Suprapubic skin (tissue), 4 donors: ENCODE data around the gene NEURL1B. TPM values are rescaled to one million over a fixed set of nuclear protein-coding genes. Genes with fewer than 3 reads are reported as not detected.

Experiments used
- DNase-seq, 2 donors: peaks; one replicate each; pipeline ENCODE4 v3.0.0-alpha.2; 2019; ENCODE audit warnings: low spot score in 2 of 2
- H3K27ac ChIP-seq: fragments of 200-600 bp; sonication (generic); one replicate; pipeline ENCODE4 v1.5.1; 2019
- H3K27me3 ChIP-seq: fragments of 200-600 bp; sonication (generic); one replicate; pipeline ENCODE4 v1.5.1; 2019
- H3K36me3 ChIP-seq: fragments of 200-600 bp; sonication (generic); one replicate; pipeline ENCODE4 v1.5.1; 2019
- H3K4me1 ChIP-seq: fragments of 200-600 bp; sonication (generic); one replicate; pipeline ENCODE4 v1.5.1; 2019
- H3K4me3 ChIP-seq: fragments of 200-600 bp; sonication (generic); one replicate; pipeline ENCODE4 v1.5.1; 2019; ENCODE audit warnings: mild to moderate bottlenecking
- H3K9me3 ChIP-seq: fragments of 200-600 bp; sonication (generic); one replicate; pipeline ENCODE4 v1.5.1; 2019
- CTCF ChIP-seq, 2 donors: fragments of 200-600 bp in 1 of 2; fragments of 450-650 bp in 1 of 2; sonication (generic) in 1 of 2; IDR thresholded peaks; one replicate each; pipeline ENCODE4 v1.5.1; 2016 to 2019; ENCODE audit warnings: antibody characterized with exemption in 2 of 2, mild to moderate bottlenecking in 1 of 2, moderate library complexity in 1 of 2
- EP300 ChIP-seq: sonication (generic); formaldehyde crosslinking; IDR thresholded peaks from one replicate; pipeline ENCODE4 v1.6.1; 2017; ENCODE audit warnings: antibody characterized with exemption
- POLR2A ChIP-seq, 2 donors: fragments of 450-650 bp; IDR thresholded peaks; one replicate each; pipeline ENCODE4 v1.6.1; 2017; ENCODE audit warnings: antibody characterized with exemption in 2 of 2, mild to moderate bottlenecking in 2 of 2, moderate library complexity in 2 of 2
- POLR2AphosphoS5 ChIP-seq, 3 donors: sonication (generic); formaldehyde crosslinking; IDR thresholded peaks; one replicate each; pipeline ENCODE4 v1.6.1; 2017; ENCODE audit warnings: antibody characterized with exemption in 3 of 3
- WGBS: methylation state at CpG from one replicate; pipeline ENCODE4 v1.1.5; 2018; 5-methylcytosine and 5-hydroxymethylcytosine counted together
- total RNA-seq, 4 donors: library from RNA; depleted of rRNA; stranded (reverse); fragments of >200 nt; gene quantifications; one replicate each; pipeline ENCODE4 v1.1.0, GENCODE V29; 2016

Gene NEURL1B
- total RNA-seq, 4 donors from 2014 or later = 18.5 to 40.9 (median 30.4) TPM

DNA sequence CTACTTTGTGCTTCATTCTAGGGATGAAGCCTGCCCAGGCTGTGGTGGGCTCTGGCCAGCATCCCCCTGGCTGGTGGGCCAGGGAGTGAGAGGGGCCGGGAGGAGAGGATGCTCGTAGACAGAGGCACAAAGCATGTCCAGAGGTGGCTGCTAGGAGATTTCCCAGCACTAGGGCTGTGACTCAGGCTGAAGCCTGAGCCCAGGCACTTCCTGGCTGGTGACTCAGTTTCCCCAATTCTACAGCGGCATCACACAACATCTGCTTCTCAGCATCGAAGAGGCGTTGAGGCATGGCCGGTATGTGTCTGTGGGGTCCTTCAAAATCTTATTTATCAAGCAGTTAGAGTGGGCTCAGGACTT is 74.3 kb downstream of the NEURL1B start:
- Histone ChIP-seq H3K36me3 (no peaks in the 10 kb centered on the region), H3K4me1 (peaks cover 48% of the 10 kb centered on the region), H3K4me3 (no peak overlapping the region), H3K27me3 (no peaks in the 10 kb centered on the region), H3K27ac (peak overlapping the region; percentile 78), H3K9me3 (no peaks in the 10 kb centered on the region)
- WGBS = 86% methylated on average over 5 of the region's 6 CpGs
- TF ChIP-seq EP300 = no peak
- no peak for TF ChIP-seq POLR2AphosphoS5 (IDR thresholded peaks at IDR 0.05)
- no peak for TF ChIP-seq CTCF (IDR thresholded peaks at IDR 0.05)
- TF ChIP-seq POLR2A (IDR thresholded peaks at IDR 0.05) = no peak
- DNase-seq = no peak

DNA sequence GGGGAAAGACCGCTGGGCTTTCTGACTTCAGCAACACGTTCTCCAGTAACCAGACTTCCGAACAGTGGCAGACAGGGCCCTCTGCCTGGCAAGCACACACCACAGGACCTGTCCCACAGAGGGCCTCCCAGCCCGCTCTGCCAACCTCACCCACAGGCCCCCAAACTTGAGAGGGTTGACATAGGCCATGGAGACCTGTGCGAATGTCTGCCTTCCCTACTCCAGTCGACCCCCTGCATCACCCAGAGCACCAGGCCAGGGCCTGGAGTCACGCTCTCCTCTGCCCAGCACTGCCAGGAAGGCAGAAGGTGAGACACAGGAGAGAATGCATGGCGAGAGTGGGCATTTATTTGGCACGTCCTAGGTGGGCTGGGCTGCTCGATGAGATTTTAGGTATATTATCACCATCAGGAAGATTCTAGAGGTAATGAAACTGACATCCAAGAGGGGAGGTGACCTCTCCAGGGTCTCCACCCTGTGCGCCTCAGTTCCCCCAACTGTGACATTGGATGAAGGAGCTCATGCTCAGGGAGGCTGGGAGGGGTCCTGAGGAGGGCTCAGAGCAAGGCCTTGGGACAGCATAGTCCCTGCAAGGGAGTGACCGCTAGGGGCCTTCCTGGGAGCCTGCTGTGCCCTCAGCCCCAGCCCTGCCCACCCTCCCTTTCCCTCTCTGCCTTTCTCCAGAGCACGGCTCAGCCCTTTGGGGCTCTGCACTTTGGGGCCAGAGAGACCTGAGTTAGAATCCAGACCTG is 75.0 kb downstream of the NEURL1B start:
- H3K27me3 ChIP-seq = no peaks in the 10 kb centered on the region
- H3K4me3 ChIP-seq = no peak overlapping the region
- H3K4me1 ChIP-seq = peaks cover 55% of the 10 kb centered on the region
- H3K27ac ChIP-seq = peak overlapping the region; percentile 78
- TF ChIP-seq POLR2A (IDR thresholded peaks at IDR 0.05) = no peak
- TF ChIP-seq CTCF (IDR thresholded peaks at IDR 0.05) = no peak
- TF ChIP-seq POLR2AphosphoS5 (IDR thresholded peaks at IDR 0.05) = no peak
- no peak for TF ChIP-seq EP300
- no peaks in the 10 kb centered on the region for H3K36me3 ChIP-seq
- DNase-seq = no peak
- H3K9me3 ChIP-seq = no peaks in the 10 kb centered on the region
- WGBS = 82% methylated on average over 12 of the region's 13 CpGs

- Histone ChIP-seq H3K9me3 (no peaks in the 10 kb centered on the region), H3K27ac (peak overlapping the region; percentile 78), H3K4me1 (peaks cover 62% of the 10 kb centered on the region), H3K36me3 (no peaks in the 10 kb centered on the region), H3K4me3 (peak overlapping the region; percentile 10), H3K27me3 (no peaks in the 10 kb centered on the region)
- TF ChIP-seq POLR2A (IDR thresholded peaks at IDR 0.05) (no peak), POLR2AphosphoS5 (IDR thresholded peaks at IDR 0.05) (peak in 2 of 3 donors; percentile 24 to 45), CTCF (IDR thresholded peaks at IDR 0.05) (peak; percentile 79 to 87), EP300 (peak; percentile 24)
- 5% methylated on average over 20 of the region's 20 CpGs for WGBS
- peak; percentile 93 to 94 for DNase-seq
Measured at GRCh38 chr5:172716796-172717313, 75.8 kb downstream of the NEURL1B start.

- Histone ChIP-seq H3K4me1 (peaks cover 70% of the 10 kb centered on the region), H3K4me3 (no peak overlapping the region), H3K36me3 (no peaks in the 10 kb centered on the region), H3K27ac (peak overlapping the region; percentile 78), H3K9me3 (no peaks in the 10 kb centered on the region), H3K27me3 (no peaks in the 10 kb centered on the region)
- no peak for TF ChIP-seq POLR2AphosphoS5 (IDR thresholded peaks at IDR 0.05)
- TF ChIP-seq EP300 = no peak
- no peak for TF ChIP-seq CTCF (IDR thresholded peaks at IDR 0.05)
- TF ChIP-seq POLR2A (IDR thresholded peaks at IDR 0.05) = no peak
- DNase-seq = no peak
- 78% methylated on average over 16 of the region's 16 CpGs for WGBS
Measured at GRCh38 chr5:172717481-172718195, 76.6 kb downstream of the NEURL1B start.

- Histone ChIP-seq H3K9me3 (no peaks in the 10 kb centered on the region), H3K4me1 (peaks cover 72% of the 10 kb centered on the region), H3K4me3 (no peak overlapping the region), H3K27me3 (no peaks in the 10 kb centered on the region), H3K36me3 (no peaks in the 10 kb centered on the region), H3K27ac (no peak overlapping the region)
- DNase-seq = no peak
- WGBS = 94% methylated on average over 3 of the region's 3 CpGs
- TF ChIP-seq CTCF (IDR thresholded peaks at IDR 0.05) (no peak), POLR2A (IDR thresholded peaks at IDR 0.05) (no peak), POLR2AphosphoS5 (IDR thresholded peaks at IDR 0.05) (no peak), EP300 (no peak)
Measured at GRCh38 chr5:172718527-172719114, 77.6 kb downstream of the NEURL1B start.
